GM19324 (cell line): Measurements from ENCODE around the gene SSTR4.
"Not testable (repeated sequence)": the region's sequence is repeated elsewhere in the genome, so short reads cannot be mapped to it uniquely, and the experiment has no call there.

ENCODE experiments used
- ATAC-seq: cut with Tn5 transposase; IDR thresholded peaks from one replicate; pipeline ENCODE4 v1.9.1; 2021; ENCODE audit warnings: mild to moderate bottlenecking, moderate library complexity; ENCODE audit not compliant: unreplicated experiment, low FRiP score

Gene SSTR4

DNA sequence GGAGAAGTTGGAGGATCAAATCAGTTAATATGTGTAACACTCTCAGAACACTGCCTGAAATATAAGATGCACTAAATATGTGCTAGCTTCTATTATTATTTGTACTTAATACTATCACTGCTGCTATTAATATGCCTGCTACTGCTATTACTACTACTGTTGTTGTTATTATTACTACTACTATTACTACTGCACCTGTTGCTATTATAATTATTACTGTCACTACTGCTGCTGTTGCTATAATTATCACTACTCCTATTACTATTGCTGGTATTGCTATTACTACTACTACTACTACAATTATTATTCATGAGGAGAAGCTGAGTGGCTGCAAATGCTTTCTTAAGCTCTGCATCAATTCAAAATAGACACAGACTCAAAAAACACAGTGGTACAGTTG, 16.7 kb upstream of the SSTR4 start:
- no peak for ATAC-seq

DNA sequence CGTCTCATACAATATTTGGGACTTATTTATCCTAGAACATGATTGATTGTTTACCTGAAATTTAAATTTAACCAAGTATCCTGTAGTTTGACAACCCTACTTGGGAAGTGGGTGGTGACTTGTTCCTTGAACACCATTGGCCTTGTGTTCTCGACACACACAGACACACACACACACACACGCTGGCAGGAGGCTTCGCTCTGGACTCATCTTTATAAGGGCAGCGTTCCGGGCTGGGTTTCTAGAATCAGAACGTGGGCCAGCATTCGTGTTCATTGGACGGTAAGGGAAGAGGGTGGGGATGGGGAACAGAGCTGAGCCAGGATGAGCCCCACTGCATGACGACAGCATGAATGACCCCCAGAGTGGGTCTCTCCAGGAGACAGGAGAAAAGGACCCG, 16.2 kb upstream of the SSTR4 start:
- ATAC-seq = no peak

DNA sequence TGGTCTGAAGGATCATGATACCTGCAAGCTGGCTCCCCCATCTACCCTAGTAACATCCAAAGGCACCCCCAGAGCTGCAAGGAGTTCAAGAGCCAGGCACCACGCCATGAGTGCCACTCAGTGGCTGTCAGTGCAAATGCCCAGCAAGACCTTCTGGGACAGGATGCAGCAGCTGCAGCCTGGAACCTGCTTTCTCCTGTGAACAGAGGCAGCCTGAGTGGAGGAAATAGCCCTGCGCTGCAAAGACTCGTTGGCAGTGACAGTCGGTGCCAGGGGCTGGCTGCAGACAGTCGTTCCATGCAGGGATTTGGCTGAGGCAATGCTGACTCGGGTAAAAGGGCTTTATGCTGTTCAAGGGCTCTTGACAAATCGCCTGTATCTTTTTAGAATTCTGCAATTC, 15.7 kb upstream of the SSTR4 start:
- ATAC-seq = no peak

DNA sequence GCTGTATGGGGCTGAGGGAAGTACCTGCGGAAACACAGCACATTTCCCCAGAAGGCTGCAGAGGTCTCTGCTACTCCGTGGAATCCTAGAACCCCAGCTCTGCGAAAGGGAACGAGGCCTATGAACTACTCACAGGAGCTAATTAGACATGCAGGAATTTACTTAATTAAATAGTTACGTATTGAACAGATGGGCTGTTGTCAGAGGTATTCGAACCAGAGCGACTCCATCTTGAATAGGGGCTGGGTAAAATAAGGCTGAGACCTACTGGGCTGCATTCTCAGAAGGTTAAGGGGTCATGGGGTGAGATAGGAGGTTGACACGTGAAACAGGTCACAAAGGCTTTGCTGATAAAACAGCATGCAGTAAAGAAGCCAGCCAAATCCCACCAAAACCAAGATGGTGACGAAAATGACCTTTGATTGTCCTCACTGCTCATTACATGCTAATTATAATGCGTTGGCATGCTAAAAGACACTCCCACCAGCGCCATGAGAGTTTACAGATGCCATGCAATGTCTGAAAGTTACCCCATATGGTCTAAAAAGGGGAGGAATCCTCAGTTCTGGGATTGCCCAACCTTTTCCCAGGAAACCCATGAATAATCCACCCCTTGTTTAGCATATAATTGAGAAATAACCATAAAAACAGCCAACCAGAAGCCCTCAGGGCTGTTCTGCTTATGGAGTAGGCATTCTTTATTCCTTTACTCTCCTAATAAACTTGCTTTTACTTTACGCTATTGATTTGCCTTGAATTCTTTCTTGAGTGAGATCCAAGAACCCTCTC, 14.7 kb upstream of the SSTR4 start:
- no peak for ATAC-seq

DNA sequence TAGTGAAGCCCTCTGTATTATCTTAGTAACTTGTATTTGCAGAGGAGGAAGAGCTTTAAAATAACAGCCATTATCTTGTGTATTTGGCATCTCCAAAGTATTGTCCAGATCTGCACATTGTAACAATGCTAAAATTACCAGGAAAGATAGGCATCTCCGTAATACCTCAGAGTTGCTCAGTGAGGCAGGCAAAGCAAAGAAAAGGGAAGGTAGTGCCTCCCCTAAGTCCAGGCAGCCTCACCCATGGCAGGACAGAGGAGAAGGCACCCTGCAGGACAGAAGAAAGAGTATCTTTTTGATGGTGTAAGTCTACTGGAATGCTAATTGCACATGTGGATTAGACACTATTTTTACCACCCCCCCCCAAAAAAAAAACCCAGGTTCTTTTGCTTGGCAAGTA, 13.6 kb upstream of the SSTR4 start:
- no peak for ATAC-seq

DNA sequence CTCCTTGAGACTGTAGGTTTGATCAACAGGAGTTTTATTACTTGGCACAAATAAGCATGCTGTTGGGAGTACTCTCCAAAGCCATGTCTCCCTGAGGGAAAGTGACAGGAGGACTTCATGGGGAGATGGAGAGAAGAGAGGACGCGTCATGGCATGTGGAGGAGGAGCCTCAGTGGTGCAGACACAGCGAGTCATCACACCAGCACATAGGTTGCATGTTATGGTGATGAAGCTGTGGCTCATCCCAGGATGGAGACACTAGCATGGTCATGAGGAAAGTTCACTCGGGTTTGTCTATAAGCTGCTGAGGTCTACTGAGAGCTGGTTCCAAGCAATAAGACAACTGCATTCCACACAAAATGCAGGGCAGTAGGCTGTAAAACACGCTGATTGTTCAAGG, 13.2 kb upstream of the SSTR4 start:
- no peak for ATAC-seq

DNA sequence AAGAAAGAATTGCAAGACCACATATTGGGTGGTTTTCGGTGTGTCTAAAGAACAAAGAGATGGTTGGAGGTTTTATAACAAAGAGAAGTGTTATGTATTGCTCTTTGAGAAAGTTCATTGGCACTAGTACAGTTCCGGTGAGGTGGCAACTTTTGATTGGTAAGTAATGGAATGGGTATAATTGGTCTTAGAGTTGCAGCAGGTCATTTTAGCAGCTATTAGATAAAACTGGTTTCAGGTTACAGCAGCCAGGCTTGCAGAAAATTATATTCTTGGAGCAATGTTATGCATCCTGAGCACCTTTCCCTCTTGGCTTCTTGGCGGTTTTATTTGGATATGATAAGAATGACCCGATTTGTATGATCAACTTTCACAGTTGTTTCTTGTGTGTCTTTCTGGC, 12.3 kb upstream of the SSTR4 start:
- ATAC-seq = no peak

DNA sequence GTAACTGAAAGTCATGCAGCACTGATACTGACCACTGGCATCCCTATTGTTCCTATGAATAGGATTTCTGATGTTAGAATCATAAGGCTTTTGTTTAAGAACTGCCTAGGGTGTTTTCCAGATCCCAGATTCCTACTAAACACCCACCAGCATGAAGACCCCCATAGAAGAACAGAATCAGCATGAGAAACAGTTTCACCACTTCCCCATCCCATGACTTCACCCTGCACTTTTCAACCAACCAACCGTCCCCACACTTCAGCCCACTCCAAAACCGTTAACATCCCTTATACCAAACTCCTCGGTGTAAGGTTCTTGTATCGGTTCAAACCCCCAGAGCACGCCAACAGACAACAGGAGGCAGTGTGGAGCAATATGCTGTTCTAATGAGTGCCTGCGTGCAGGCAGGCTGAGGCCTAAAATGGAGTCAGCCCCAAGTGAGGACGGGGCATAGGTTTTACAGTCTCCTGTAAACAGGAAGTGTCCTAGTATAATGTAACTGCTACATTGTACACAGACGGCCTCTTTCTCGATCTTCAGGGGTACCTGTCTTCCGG, 11.4 kb upstream of the SSTR4 start:
- no peak for ATAC-seq

DNA sequence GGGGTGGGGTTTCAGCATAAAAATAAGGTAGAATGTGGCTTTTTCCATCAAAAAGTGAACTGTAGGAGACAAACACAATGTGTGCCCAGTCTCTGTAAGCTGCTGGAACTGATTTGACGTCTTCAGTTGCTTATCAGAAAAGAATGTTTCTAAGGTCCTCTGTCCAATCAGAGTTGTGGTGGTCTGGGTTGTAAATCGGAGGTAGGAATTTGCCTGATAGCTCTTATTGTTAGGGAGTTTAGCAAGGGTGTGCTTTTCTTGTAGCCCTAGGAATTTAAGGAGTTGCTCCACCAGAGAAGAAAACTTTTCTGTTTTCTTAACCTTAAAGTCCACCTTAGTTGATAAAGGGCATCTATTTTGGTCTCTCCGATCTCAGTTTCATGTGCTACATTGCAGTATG, 10.4 kb upstream of the SSTR4 start:
- ATAC-seq = no peak

DNA sequence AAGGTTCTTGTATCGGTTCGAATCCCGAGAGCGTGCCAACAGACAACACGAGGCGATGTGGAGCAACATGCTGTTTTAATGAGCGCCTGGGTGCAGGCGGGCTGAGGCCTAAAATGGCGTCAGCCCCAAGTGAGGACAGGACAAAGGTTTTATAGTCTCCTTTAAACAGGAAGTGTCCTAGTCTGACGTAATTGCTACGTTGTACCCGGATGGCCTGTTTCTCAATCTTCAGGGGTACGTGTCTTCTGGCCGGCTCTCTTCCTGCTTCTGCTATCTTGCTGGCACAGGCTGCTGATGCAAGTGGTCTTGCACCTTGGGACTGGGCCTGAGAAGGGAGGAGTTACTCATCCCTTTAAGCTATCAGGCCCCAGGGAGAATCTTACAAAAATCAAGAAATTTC, 9.6 kb upstream of the SSTR4 start:
- ATAC-seq = not testable (repeated sequence)

DNA sequence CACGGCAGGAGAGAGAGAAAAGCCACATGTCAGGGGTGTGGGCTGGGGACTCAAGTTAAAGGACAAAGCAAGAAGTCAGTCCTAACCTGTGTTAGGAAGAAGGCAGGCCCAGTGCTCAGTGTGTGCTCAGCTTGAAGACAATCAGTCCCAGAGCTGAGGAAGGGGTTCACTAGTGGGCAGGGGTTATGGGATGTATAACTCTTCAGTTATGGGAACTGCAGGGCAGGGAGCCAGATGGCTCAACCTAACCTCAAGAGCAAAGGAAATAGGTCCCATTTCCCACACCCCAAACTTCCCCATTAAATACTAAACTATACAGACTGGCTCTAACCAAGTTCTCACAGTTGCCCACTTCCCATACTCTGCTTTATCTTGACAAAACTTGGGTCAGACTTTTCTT, 7.4 kb upstream of the SSTR4 start:
- no peak for ATAC-seq

DNA sequence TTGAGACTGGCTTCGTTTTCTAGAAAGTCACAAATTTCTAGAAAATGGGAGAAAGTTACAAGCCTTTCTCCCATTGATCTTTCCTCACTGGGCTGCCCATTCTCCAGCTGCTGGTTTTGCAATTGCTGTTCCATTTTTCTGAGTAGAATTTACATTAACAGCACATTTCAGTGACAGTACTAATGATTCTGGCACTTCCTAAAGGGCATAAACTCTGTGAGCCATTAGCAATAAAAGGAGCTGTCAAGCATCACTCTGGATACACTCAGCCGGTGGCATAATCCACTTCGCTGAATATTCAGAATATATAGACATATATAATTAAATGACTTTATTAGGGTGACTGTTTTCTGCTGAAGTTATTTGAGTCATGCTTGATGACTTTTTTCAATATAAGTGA, 6.7 kb upstream of the SSTR4 start:
- no peak for ATAC-seq

DNA sequence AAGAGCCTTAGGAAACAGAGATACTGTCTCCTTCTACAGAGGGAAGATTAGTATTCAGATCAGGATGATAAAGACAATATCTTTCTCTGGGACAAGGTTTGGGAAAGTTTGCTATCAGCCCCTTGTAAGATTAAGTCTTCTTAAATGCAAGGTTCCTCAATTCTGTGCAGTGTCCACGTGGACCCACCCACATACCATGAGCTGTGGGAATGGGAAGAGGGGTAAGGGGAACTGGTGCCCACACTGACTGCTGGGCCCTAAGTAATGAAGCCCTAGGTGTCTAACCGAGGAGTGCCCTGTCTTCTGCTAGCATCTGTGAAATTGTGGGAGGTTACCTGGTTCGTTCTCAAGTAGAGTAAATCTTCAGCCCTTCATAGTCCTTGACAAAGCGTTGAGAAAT, 5.8 kb upstream of the SSTR4 start:
- ATAC-seq = no peak

DNA sequence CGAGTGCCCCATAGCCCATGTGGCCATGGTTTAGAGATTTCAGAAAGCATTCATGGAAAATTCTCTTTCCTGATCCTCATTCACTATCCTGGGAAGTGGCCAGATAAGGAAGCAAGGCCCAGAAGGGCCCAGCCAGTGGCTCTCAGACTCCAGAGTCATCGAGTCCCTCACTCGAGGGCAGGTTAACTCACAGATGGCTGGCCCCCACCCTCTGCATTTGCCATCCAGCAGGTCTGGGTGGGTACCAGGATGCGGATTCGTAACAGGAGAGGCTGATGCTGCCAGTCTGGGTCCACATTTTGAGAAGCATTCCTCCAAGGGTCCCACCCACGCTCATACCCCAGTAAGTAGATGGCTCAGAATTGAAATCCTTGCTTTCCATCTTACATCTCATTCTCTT, 3.8 kb upstream of the SSTR4 start:
- no peak for ATAC-seq

DNA sequence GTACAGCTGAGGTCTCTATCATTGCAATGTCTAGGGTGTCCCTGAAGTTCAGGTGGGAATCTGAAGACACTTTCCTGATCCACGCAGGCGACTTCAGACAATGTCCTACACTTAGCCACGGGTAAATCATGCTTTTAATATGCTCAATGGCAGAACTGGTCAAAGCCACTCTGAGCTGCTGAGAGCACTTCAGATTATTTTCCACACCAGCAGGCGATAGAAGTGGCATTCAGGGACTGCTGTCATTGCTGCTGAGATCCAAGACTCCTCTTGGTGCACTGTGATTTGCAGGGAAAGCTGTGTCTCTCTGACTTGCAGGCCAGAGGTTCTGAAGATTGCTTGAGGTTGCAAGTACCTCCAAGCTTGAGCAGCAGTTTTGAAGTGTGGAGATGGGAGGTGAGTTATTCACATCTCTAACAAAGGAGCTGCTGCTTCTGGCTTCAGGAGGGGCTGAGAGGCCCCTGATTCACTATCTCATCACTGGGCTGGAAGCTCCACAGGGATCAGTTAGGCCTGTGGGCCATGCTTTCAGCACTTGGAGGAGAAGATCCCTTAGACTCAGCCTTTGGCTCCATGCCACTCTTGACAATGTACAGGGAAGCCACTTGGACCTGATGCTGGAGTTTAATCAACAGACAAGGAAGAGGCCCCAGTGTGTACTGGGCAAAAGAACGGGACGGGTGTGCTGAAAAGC, 2.9 kb upstream of the SSTR4 start:
- ATAC-seq = no peak

DNA sequence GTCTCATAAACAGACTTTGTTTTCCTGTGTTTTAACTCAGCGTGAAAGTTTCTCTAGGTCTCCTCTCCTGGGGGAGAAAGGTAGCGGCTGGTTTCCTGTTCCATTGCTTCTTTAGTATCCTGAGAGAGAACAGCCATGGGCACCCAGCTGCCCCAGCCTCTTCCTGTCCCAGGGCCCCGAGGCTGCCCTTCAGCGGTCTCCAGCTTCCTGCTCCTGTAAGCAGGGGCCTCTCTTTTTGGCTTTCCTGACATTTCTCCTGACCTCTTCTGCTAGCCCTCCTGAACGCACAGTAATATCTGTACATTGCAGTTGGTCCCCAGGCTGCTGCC, 2.4 kb upstream of the SSTR4 start:
- no peak for ATAC-seq

DNA sequence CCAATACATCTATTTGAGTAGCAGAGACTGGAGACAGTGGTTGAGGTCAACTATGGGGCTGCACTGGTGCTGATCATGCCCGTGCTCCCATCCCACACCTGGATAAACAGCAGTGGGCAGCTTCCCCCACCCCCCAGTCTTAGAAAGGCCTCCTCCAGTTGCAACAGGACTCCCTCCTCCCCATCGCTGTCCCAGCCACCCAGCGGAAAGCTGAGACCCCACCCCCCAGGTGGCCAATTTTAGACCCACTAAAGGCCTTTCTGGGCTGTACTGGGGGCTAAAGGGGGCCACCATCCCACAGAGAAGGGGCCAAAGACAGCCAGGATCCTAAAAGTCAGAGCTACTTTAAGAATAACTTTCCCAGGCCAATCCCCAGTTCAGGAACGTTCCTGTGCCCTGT, 1.2 kb upstream of the SSTR4 start:
- ATAC-seq = no peak

DNA sequence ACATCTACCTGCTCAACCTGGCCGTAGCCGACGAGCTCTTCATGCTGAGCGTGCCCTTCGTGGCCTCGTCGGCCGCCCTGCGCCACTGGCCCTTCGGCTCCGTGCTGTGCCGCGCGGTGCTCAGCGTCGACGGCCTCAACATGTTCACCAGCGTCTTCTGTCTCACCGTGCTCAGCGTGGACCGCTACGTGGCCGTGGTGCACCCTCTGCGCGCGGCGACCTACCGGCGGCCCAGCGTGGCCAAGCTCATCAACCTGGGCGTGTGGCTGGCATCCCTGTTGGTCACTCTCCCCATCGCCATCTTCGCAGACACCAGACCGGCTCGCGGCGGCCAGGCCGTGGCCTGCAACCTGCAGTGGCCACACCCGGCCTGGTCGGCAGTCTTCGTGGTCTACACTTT, 619 bp downstream of the SSTR4 start:
- ATAC-seq = no peak

DNA sequence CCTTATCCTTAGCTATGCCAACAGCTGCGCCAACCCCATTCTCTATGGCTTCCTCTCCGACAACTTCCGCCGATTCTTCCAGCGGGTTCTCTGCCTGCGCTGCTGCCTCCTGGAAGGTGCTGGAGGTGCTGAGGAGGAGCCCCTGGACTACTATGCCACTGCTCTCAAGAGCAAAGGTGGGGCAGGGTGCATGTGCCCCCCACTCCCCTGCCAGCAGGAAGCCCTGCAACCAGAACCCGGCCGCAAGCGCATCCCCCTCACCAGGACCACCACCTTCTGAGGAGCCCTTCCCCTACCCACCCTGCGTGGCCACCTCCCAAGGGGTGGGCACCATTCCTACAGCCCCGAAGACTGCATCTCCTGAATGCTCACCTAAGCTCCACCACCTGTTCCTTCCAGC, 1.3 kb downstream of the SSTR4 start:
- ATAC-seq = no peak

DNA sequence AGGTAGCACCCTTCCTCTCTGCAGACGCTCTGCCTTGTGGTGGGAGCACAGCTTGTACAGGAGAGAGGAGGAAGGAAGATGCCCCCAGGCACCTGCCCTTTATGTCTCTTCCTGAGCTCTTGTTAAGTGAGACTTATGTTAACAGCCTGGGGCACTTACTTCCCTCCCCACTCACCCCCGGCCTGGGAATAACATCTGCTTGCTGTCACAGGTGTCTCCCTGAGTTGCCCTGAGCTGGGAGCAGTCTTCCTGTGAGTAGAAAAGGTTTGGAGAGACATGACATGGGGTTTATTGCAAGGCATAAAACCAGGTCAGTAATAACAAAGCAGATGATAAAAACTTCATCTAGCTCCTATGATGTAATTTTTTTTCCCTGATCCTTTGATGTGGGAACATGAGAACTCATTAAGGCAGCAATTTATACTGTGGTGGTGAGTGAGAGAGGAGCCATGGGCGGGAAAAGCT, 1.9 kb downstream of the SSTR4 start:
- ATAC-seq = no peak

DNA sequence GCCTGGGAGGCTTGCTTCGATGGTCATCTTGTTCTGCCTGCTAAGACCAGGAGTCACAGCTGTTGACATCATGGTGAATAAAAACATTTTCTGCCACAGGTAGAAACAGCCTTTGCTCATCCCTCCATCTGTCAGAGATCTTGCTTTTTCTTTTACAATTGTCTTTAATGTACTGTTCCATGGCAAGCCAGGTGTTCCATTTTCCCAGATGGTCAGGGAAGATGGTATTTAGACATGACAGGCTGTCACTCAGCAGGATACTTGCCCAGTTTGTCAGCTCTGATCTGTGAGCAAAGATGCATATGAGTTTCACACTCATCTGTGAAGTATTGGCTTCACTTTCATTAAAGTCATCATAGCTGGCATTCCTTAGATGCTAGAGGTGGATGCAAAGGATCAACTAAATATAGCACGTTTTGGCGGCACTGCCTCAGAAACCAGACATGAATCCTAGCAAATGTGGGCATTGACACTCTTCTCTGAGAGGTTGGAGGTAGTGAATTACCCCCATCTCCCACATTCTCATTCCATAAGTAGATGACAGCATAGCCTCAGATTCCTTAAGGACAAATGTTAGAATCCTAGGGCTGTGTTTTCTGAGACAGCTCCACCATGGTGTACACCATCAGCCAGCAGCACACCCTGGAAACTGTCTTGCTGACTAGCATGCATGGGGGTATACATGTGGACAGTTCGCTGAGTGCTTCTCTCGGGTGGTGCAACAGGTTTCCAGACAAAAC, 4.2 kb downstream of the SSTR4 start:
- no peak for ATAC-seq
